Vagina (tissue), 2 donors: ENCODE data around the gene SGMS2.

Experiments used
- CTCF ChIP-seq, 3 experiments: fragments of 450-650 bp in 2 of 3; fragments of 200-600 bp in 1 of 3; sonication (generic) in 1 of 3; IDR thresholded peaks; one replicate each; pipeline ENCODE4 v1.5.1; 2017 to 2019; ENCODE audit warnings: antibody characterized with exemption in 3 of 3, mild to moderate bottlenecking in 2 of 3, moderate library complexity in 2 of 3
- POLR2A ChIP-seq, 2 donors: fragments of 450-650 bp; IDR thresholded peaks; one replicate each; pipeline ENCODE4 v1.6.1; 2017; ENCODE audit warnings: antibody characterized with exemption in 2 of 2, mild to moderate bottlenecking in 2 of 2, moderate library complexity in 2 of 2

- TF ChIP-seq CTCF (IDR thresholded peaks at IDR 0.05) (no peak), POLR2A (IDR thresholded peaks at IDR 0.05) (no peak)
Measured at GRCh38 chr4:107885865-107886264, 61.1 kb downstream of the SGMS2 start.
